ENCODE data around the gene OTUD3.

The OTUD3 gene

DNA sequence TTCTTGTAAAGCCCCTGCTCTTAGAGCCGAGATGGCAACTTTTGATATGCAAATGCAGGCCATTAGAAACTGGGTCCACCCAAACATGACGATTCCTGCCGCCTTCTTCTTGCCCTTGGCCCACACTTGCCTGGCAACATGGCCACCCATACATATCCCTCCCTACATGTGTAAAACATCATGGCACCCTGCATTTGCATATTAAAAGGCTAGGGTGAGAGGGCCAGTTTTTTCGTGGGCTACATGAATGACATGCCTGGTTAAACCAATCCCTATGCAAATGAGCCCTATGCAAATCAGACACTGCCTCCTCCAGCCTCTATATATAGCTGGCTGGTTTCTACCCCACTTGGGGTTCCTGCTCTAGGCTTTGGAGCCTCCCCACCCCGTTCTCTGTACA is 78.4 kb downstream of the OTUD3 start:
- no peak for DNase-seq
